Uterus (tissue), 4 donors: ENCODE measurements around the gene KRT78. TPM values are rescaled to one million over a fixed set of nuclear protein-coding genes. Genes with fewer than 3 reads are reported as not detected.

Experiments used
- DNase-seq, 2 donors: peaks; one replicate each; pipeline ENCODE4 v3.0.0-alpha.2; 2019 to 2020
- H3K27ac ChIP-seq, 2 donors: fragments of 200-600 bp; sonication (generic); 1 replicate in 1 of 2; 2 replicates in 1 of 2; pipeline ENCODE4 v1.5.1; 2016 to 2018
- H3K27me3 ChIP-seq, 2 donors: fragments of 200-600 bp; sonication (generic); one replicate each; pipeline ENCODE4 v1.5.1; 2018 to 2019; ENCODE audit warnings: control low read depth in 1 of 2
- H3K36me3 ChIP-seq, 2 donors: fragments of 200-600 bp; sonication (generic); one replicate each; pipeline ENCODE4 v1.5.1; 2019; ENCODE audit warnings: control low read depth in 1 of 2
- H3K4me1 ChIP-seq, 2 donors: fragments of 200-600 bp; sonication (generic); one replicate each; pipeline ENCODE4 v1.5.1; 2018 to 2019; ENCODE audit warnings: control low read depth in 1 of 2
- H3K4me3 ChIP-seq, 2 donors: fragments of 200-600 bp; sonication (generic); 1 replicate in 1 of 2; 2 replicates in 1 of 2; pipeline ENCODE4 v1.5.1; 2018 to 2019; ENCODE audit warnings: mild to moderate bottlenecking in 1 of 2
- H3K9me3 ChIP-seq, 2 donors: fragments of 200-600 bp; sonication (generic); one replicate each; pipeline ENCODE4 v1.5.1; 2019; ENCODE audit warnings: control low read depth in 1 of 2
- CTCF ChIP-seq, 4 experiments: fragments of 200-600 bp in 2 of 4; fragments of 450-650 bp in 2 of 4; sonication (generic) in 2 of 4; IDR thresholded peaks; one replicate each; pipeline ENCODE4 v1.5.1; 2016 to 2019; ENCODE audit warnings: antibody characterized with exemption in 4 of 4, mild to moderate bottlenecking in 2 of 4, moderate library complexity in 1 of 4
- POLR2A ChIP-seq, 2 donors: fragments of 450-650 bp; IDR thresholded peaks; one replicate each; pipeline ENCODE4 v1.6.1; 2016; ENCODE audit warnings: antibody characterized with exemption in 2 of 2, mild to moderate bottlenecking in 1 of 2, moderate library complexity in 1 of 2
- intact Hi-C: fragments of 100-400 bp; cut with DNase I; formaldehyde crosslinking; loops from one replicate; pipeline ENCODE4 v1.15.1; 2023; ENCODE audit warnings: low total_unique reads
- total RNA-seq, 4 donors: library from RNA; depleted of rRNA in 3 of 4; stranded (reverse); fragments of >200 nt in 3 of 4; gene quantifications; one replicate each; pipeline versions ENCODE4 v1.1.0 to v1.2.4, GENCODE V29; 2014 to 2023
- donor health status: DM: yes; HTN: yes; CAD: no.

KRT78 gene
- total RNA-seq, 4 donors from 2014 or later = not detected

- TF ChIP-seq POLR2A (IDR thresholded peaks at IDR 0.05) (no peak), CTCF (IDR thresholded peaks at IDR 0.05) (no peak)
- Histone ChIP-seq H3K4me1 (no peaks in the 10 kb centered on the region), H3K36me3 (no peaks in the 10 kb centered on the region), H3K27me3 (no peaks in the 10 kb centered on the region), H3K9me3 (no peaks in the 10 kb centered on the region), H3K27ac (no peak overlapping the region), H3K4me3 (no peak overlapping the region)
- intact Hi-C loops = no loop called here
- no peak for DNase-seq
Observed at GRCh38 chr12:52827499-52828090, 21.2 kb downstream of the KRT78 start.

- DNase-seq = no peak
- no peaks in the 10 kb centered on the region for H3K4me1 ChIP-seq
- no peak overlapping the region for H3K4me3 ChIP-seq
- no peaks in the 10 kb centered on the region for H3K9me3 ChIP-seq
- no peak overlapping the region for H3K27ac ChIP-seq
- TF ChIP-seq POLR2A (IDR thresholded peaks at IDR 0.05) = no peak
- TF ChIP-seq CTCF (IDR thresholded peaks at IDR 0.05) = no peak
- no peaks in the 10 kb centered on the region for H3K27me3 ChIP-seq
- intact Hi-C loops = no loop called here
- H3K36me3 ChIP-seq = no peaks in the 10 kb centered on the region
Observed at GRCh38 chr12:52826611-52827498, 21.9 kb downstream of the KRT78 start.

GRCh38 chr12:52825961-52826360 is 22.8 kb downstream of the KRT78 start:
- H3K27me3 ChIP-seq = no peaks in the 10 kb centered on the region
- TF ChIP-seq POLR2A (IDR thresholded peaks at IDR 0.05) (no peak), CTCF (IDR thresholded peaks at IDR 0.05) (no peak)
- no peaks in the 10 kb centered on the region for H3K9me3 ChIP-seq
- H3K4me1 ChIP-seq = no peaks in the 10 kb centered on the region
- intact Hi-C loops = no loop called here
- no peak overlapping the region for H3K27ac ChIP-seq
- no peaks in the 10 kb centered on the region for H3K36me3 ChIP-seq
- no peak for DNase-seq
- no peak overlapping the region for H3K4me3 ChIP-seq

- Histone ChIP-seq H3K9me3 (no peaks in the 10 kb centered on the region), H3K27me3 (no peaks in the 10 kb centered on the region), H3K4me1 (no peaks in the 10 kb centered on the region), H3K36me3 (no peaks in the 10 kb centered on the region), H3K27ac (no peak overlapping the region), H3K4me3 (no peak overlapping the region)
- no peak for DNase-seq
- intact Hi-C loops = no loop called here
- TF ChIP-seq POLR2A (IDR thresholded peaks at IDR 0.05) (no peak), CTCF (IDR thresholded peaks at IDR 0.05) (no peak)
Observed at GRCh38 chr12:52824741-52825410, 23.9 kb downstream of the KRT78 start.
